Left lung (tissue), 10 donors: ENCODE data around the gene SECTM1. TPM values are rescaled to one million over a fixed set of nuclear protein-coding genes. Genes with fewer than 3 reads are reported as not detected.

Experiments
- ATAC-seq: fragments of 200-7000 bp; cut with Tn5 transposase; one replicate; pipeline ENCODE4 v1.9.1; 2020; ENCODE audit warnings: moderate library complexity
- DNase-seq, 4 donors: peaks; one replicate each; pipeline ENCODE4 v3.0.0-alpha.2; 2013 to 2020
- H3K27ac ChIP-seq, 2 donors: fragments of 200-600 bp; sonication (generic) in 1 of 2; one replicate each; pipeline versions ENCODE4 v1.5.0 to v1.8.0; 2020 to 2021
- H3K27me3 ChIP-seq, 2 donors: fragments of 200-600 bp; sonication (generic) in 1 of 2; one replicate each; pipeline versions ENCODE4 v1.5.0 to v1.8.0; 2020 to 2021
- H3K36me3 ChIP-seq, 2 donors: fragments of 200-600 bp; sonication (generic) in 1 of 2; one replicate each; pipeline versions ENCODE4 v1.5.0 to v1.8.0; 2020 to 2021
- H3K4me1 ChIP-seq, 2 donors: fragments of 200-600 bp; one replicate each; pipeline ENCODE4 v1.8.0; 2021
- H3K4me3 ChIP-seq, 2 donors: fragments of 200-600 bp; sonication (generic) in 1 of 2; one replicate each; pipeline versions ENCODE4 v1.5.0 to v1.8.0; 2020 to 2021; ENCODE audit warnings: mild to moderate bottlenecking in 1 of 2
- H3K9me3 ChIP-seq, 2 donors: fragments of 200-600 bp; sonication (generic) in 1 of 2; one replicate each; pipeline versions ENCODE4 v1.5.0 to v1.8.0; 2020 to 2021
- CTCF ChIP-seq, 2 donors: fragments of 200-600 bp; sonication (generic) in 1 of 2; IDR thresholded peaks; one replicate each; pipeline versions ENCODE4 v1.5.0 to v1.8.0; 2021; ENCODE audit warnings: antibody characterized with exemption in 2 of 2
- intact Hi-C, 2 donors: fragments of 100-400 bp; cut with DNase I; formaldehyde crosslinking; loops; one replicate each; pipeline versions ENCODE4 v1.11.2 to v1.14.2; 2022
- polyA plus RNA-seq, 6 donors: library from polyadenylated mRNA; unstranded; fragments of 120-200 nt; gene quantifications; one replicate each; pipeline ENCODE4 v1.2.1, GENCODE V29; 2013; ENCODE audit not compliant: insufficient read length in 6 of 6
- total RNA-seq, 2 donors: library from RNA; stranded (reverse); fragmentation: NEBNext Ultra II Directional; extraction: Animal tissue kit (Norgen Biotek cat#: 25700); gene quantifications; one replicate each; pipeline ENCODE4 v1.2.1, GENCODE V29; 2021
- donor health status: DM: no; HTN: yes; CAD: no.
- donor health status: DM: no; HTN: no; CAD: no.

SECTM1 gene
- total and polyA plus RNA-seq, 8 donors = 1.9 to 36.8 (median 2.7) TPM

- intact Hi-C loops = no loop called here
- peaks cover 7 to 29% of the 10 kb centered on the region in 2 donors for H3K4me1 ChIP-seq
- TF ChIP-seq CTCF (IDR thresholded peaks at IDR 0.05) = no peak
- H3K4me3 ChIP-seq = no peak overlapping the region
- peaks cover 0 to 18% of the 10 kb centered on the region in 2 donors for H3K27me3 ChIP-seq
- H3K27ac ChIP-seq = no peak overlapping the region
- DNase-seq (peak in 1 of 4 donors; percentile 77), ATAC-seq (no peak)
- H3K36me3 ChIP-seq = peaks cover 0 to 10% of the 10 kb centered on the region in 2 donors
- no peaks in the 10 kb centered on the region for H3K9me3 ChIP-seq
These were observed 5.2 kb downstream of the SECTM1 start for GRCh38 chr17:82328141-82328993.

GRCh38 chr17:82327757-82328140 is 5.8 kb downstream of the SECTM1 start:
- ATAC-seq (no peak), DNase-seq (no peak)
- Histone ChIP-seq H3K4me3 (no peak overlapping the region), H3K4me1 (peaks cover 2 to 23% of the 10 kb centered on the region in 2 donors), H3K36me3 (peaks cover 0 to 14% of the 10 kb centered on the region in 2 donors), H3K27ac (no peak overlapping the region), H3K27me3 (peaks cover 0 to 24% of the 10 kb centered on the region in 2 donors), H3K9me3 (no peaks in the 10 kb centered on the region)
- intact Hi-C loops = no loop called here
- no peak for TF ChIP-seq CTCF (IDR thresholded peaks at IDR 0.05)

GRCh38 chr17:82327289-82327688 is 6.3 kb downstream of the SECTM1 start:
- Histone ChIP-seq H3K27me3 (peaks cover 0 to 26% of the 10 kb centered on the region in 2 donors), H3K4me1 (peaks cover 0 to 18% of the 10 kb centered on the region in 2 donors), H3K4me3 (no peak overlapping the region), H3K36me3 (peaks cover 0 to 18% of the 10 kb centered on the region in 2 donors), H3K27ac (no peak overlapping the region), H3K9me3 (no peaks in the 10 kb centered on the region)
- intact Hi-C loops = no loop called here
- no peak for DNase-seq
- no peak for ATAC-seq
- TF ChIP-seq CTCF (IDR thresholded peaks at IDR 0.05) = no peak

GRCh38 chr17:82325286-82326180 is 8.0 kb downstream of the SECTM1 start:
- Histone ChIP-seq H3K9me3 (no peaks in the 10 kb centered on the region), H3K36me3 (peaks cover 0 to 24% of the 10 kb centered on the region in 2 donors), H3K4me3 (no peak overlapping the region), H3K4me1 (peaks cover 0 to 18% of the 10 kb centered on the region in 2 donors), H3K27me3 (peaks cover 0 to 34% of the 10 kb centered on the region in 2 donors), H3K27ac (no peak overlapping the region)
- ATAC-seq = no peak
- DNase-seq = no peak
- intact Hi-C loops = no loop called here
- no peak for TF ChIP-seq CTCF (IDR thresholded peaks at IDR 0.05)
